ENCODE measurements around the gene GP5.

- TF ChIP-seq CTCF (IDR thresholded peaks at IDR 0.05) (no peak), POLR2A (IDR thresholded peaks at IDR 0.05) (no peak)
These were observed 33.5 kb downstream of the GP5 start for GRCh38 chr3:194365526-194365925.

Measured in prostate gland (tissue), 2 donors.